Hepatocyte (in vitro differentiated cells): ENCODE data around the gene MZF1. TPM values are rescaled to one million over a fixed set of nuclear protein-coding genes. Genes with fewer than 3 reads are reported as not detected.

Source experiments
- DNase-seq: peaks from one replicate; pipeline ENCODE4 v3.0.0-alpha.2; 2016; ENCODE audit warnings: low spot score
- H2AFZ ChIP-seq: fragments of 200-600 bp; sonication (generic); 2 replicates; pipeline ENCODE4 v1.6.0; 2016; ENCODE audit warnings: antibody characterized with exemption, mild to moderate bottlenecking
- H3K27ac ChIP-seq: fragments of 200-600 bp; sonication (generic); 2 replicates; pipeline ENCODE4 v1.5.1; 2016; ENCODE audit warnings: mild to moderate bottlenecking
- H3K27me3 ChIP-seq: fragments of 200-600 bp; sonication (generic); 2 replicates; pipeline ENCODE4 v1.6.1; 2016
- H3K36me3 ChIP-seq: fragments of 200-600 bp; sonication (generic); replicated peaks from 2 replicates; pipeline ENCODE4 v1.5.1; 2016; ENCODE audit warnings: low read depth; ENCODE audit not compliant: insufficient read depth
- H3K4me1 ChIP-seq: fragments of 200-600 bp; sonication (generic); 2 replicates; pipeline ENCODE4 v1.5.1; 2016; ENCODE audit warnings: mild to moderate bottlenecking, moderate library complexity; ENCODE audit not compliant: insufficient read depth
- H3K4me2 ChIP-seq: fragments of 200-600 bp; sonication (generic); 2 replicates; pipeline ENCODE4 v1.6.0; 2016
- H3K4me3 ChIP-seq: fragments of 200-600 bp; sonication (generic); 2 replicates; pipeline ENCODE4 v1.5.1; 2016; ENCODE audit warnings: mild to moderate bottlenecking
- H3K79me2 ChIP-seq: fragments of 200-600 bp; sonication (generic); 2 replicates; pipeline ENCODE4 v1.6.0; 2017; ENCODE audit warnings: mild to moderate bottlenecking
- H3K9me2 ChIP-seq: fragments of 200-600 bp; sonication (generic); replicated peaks from 2 replicates; pipeline ENCODE4 v1.6.0; 2017; ENCODE audit warnings: mild to moderate bottlenecking; ENCODE audit not compliant: insufficient read depth
- H3K9me3 ChIP-seq: fragments of 200-600 bp; sonication (generic); 2 replicates; pipeline ENCODE4 v1.5.1; 2016; ENCODE audit warnings: low read depth, mild to moderate bottlenecking
- H4K20me1 ChIP-seq: fragments of 200-600 bp; sonication (generic); 2 replicates; pipeline ENCODE4 v1.6.0; 2016; ENCODE audit warnings: mild to moderate bottlenecking; ENCODE audit not compliant: insufficient read depth, poor library complexity, severe bottlenecking
- CTCF ChIP-seq: fragments of 200-600 bp; sonication (generic); IDR thresholded peaks from 2 replicates; pipeline ENCODE4 v1.5.1; 2016; ENCODE audit warnings: antibody characterized with exemption, mild to moderate bottlenecking; ENCODE audit not compliant: poor library complexity
- EZH2 ChIP-seq: fragments of 200-600 bp; sonication (generic); IDR thresholded peaks from 2 replicates; pipeline ENCODE4 v1.6.1; 2016; ENCODE audit warnings: antibody characterized with exemption, mild to moderate bottlenecking, borderline replicate concordance
- EZH2phosphoT487 ChIP-seq: fragments of 200-600 bp; sonication (generic); IDR thresholded peaks from one replicate; pipeline ENCODE4 v1.6.1; 2018; ENCODE audit warnings: antibody characterized with exemption, mild to moderate bottlenecking, low read depth, moderate library complexity; ENCODE audit not compliant: unreplicated experiment, severe bottlenecking
- WGBS: methylation state at CpG from one replicate; pipeline ENCODE4 v1.1.6; 2016; ENCODE audit warnings: low lambda C conversion rate; ENCODE audit errors: missing lambda C conversion rate; 5-methylcytosine and 5-hydroxymethylcytosine counted together
- polyA plus RNA-seq: library from polyadenylated mRNA; unstranded; fragments of >200 nt; fragmentation: Nextera tagmentation; extraction: Ambion mirVana; gene quantifications from 2 replicates; pipeline ENCODE4 v1.2.1, GENCODE V29; 2016
- total RNA-seq: library from RNA; depleted of rRNA; stranded (reverse); fragments of >200 nt; gene quantifications from 2 replicates; pipeline ENCODE4 v1.2.3, GENCODE V29; 2014

Gene MZF1
- total and polyA plus RNA-seq, 2 experiments from 2014 or later, result 19.9 to 23.5 TPM

GRCh38 chr19:58516964-58517833, 55.9 kb downstream of the MZF1 start:
- H2AFZ ChIP-seq, result no peak overlapping the region
- H3K4me2 ChIP-seq, result peak overlapping the region; percentile 99
- no peaks in the 10 kb centered on the region for H3K36me3 ChIP-seq
- H3K4me1 ChIP-seq, result peaks cover 30% of the 10 kb centered on the region
- H3K27me3 ChIP-seq, result no peaks in the 10 kb centered on the region
- no peak for TF ChIP-seq CTCF
- no peak for TF ChIP-seq EZH2phosphoT487
- no peak for TF ChIP-seq EZH2
- no peak overlapping the region for H3K27ac ChIP-seq
- H3K79me2 ChIP-seq, result peaks cover 48% of the 10 kb centered on the region
- H3K4me3 ChIP-seq, result no peak overlapping the region
- peaks cover 5% of the 10 kb centered on the region for H4K20me1 ChIP-seq
- H3K9me2 ChIP-seq, result no peaks in the 10 kb centered on the region
- H3K9me3 ChIP-seq, result no peaks in the 10 kb centered on the region
- WGBS, result 97% methylated on average over 62 of the region's 65 CpGs
- DNase-seq, result no peak

DNA sequence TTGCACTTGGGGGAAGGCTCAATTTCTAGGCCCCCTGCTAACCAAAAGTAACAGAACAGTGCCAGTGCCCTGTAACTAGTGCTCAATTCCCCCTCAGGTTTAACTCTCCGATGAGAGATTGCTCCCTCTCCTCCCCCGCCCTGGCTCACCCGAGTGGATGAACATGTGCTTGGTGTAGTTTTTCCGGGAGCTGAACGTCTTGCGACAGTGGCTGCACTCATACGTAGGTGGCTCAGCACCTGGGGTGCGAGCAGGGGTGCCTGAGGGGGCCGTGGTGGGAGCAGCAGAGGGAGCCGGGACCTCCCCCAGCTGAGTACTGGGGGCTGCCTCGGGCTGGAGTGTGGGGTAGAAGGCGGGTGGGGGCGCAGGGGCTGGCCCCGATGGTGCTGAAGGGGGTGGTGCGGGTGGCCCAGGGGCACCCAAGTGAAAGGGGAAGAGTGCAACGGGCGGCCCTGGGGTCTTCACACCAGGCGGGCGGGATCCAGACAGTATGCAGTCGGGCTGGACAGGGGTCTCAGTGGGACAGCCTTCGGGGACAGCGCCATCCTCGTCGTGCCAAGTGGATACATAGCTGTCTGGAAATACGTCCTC, 56.8 kb downstream of the MZF1 start:
- no peak for TF ChIP-seq EZH2phosphoT487
- TF ChIP-seq CTCF, result no peak
- TF ChIP-seq EZH2, result no peak
- no peaks in the 10 kb centered on the region for H3K27me3 ChIP-seq
- H3K4me2 ChIP-seq, result no peak overlapping the region
- WGBS, result 94% methylated on average over 19 of the region's 25 CpGs
- H3K9me3 ChIP-seq, result no peaks in the 10 kb centered on the region
- peaks cover 30% of the 10 kb centered on the region for H3K4me1 ChIP-seq
- H3K27ac ChIP-seq, result no peak overlapping the region
- no peak overlapping the region for H3K4me3 ChIP-seq
- DNase-seq, result no peak
- H3K9me2 ChIP-seq, result no peaks in the 10 kb centered on the region
- H2AFZ ChIP-seq, result no peak overlapping the region
- no peaks in the 10 kb centered on the region for H3K36me3 ChIP-seq
- peaks cover 48% of the 10 kb centered on the region for H3K79me2 ChIP-seq
- H4K20me1 ChIP-seq, result peaks cover 5% of the 10 kb centered on the region

GRCh38 chr19:58515259-58515658, 57.9 kb downstream of the MZF1 start:
- no peak overlapping the region for H3K27ac ChIP-seq
- H3K79me2 ChIP-seq, result peaks cover 48% of the 10 kb centered on the region
- H2AFZ ChIP-seq, result no peak overlapping the region
- DNase-seq, result no peak
- no peak overlapping the region for H3K4me2 ChIP-seq
- 100% methylated on average over 2 of the region's 2 CpGs for WGBS
- H3K27me3 ChIP-seq, result no peaks in the 10 kb centered on the region
- H3K9me3 ChIP-seq, result no peaks in the 10 kb centered on the region
- H3K4me3 ChIP-seq, result no peak overlapping the region
- peaks cover 25% of the 10 kb centered on the region for H3K4me1 ChIP-seq
- no peaks in the 10 kb centered on the region for H3K36me3 ChIP-seq
- TF ChIP-seq EZH2phosphoT487, result no peak
- no peak for TF ChIP-seq EZH2
- TF ChIP-seq CTCF, result no peak
- peaks cover 5% of the 10 kb centered on the region for H4K20me1 ChIP-seq
- no peaks in the 10 kb centered on the region for H3K9me2 ChIP-seq
